Measurements from ENCODE around the gene PFDN1.

PFDN1 gene

DNA sequence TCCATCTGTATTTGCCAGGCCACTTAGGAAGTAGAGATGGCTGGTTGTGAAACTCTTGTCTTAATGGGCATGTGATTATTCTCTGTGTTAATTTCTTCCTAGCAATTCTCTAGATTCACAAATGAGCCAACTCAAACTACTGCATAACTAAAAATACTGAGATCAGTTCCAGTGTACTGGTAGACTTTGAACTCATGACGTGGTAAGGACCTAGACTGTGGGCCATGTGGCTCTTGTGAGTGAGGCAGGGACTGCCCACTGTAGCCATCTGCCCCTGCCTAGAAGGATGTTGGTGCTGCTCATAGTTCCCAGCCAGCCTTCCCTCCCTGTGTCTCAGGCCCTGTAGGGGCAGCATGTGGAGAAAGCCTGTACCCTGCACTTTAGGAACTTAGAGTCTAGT, 80.5 kb downstream of the PFDN1 start:
- H3K27ac ChIP-seq: no peak overlapping the region
- no peak for TF ChIP-seq ZFX (IDR thresholded peaks at IDR 0.05; ENCODE audit: borderline replicate concordance)
- TF ChIP-seq, protein P1, sequence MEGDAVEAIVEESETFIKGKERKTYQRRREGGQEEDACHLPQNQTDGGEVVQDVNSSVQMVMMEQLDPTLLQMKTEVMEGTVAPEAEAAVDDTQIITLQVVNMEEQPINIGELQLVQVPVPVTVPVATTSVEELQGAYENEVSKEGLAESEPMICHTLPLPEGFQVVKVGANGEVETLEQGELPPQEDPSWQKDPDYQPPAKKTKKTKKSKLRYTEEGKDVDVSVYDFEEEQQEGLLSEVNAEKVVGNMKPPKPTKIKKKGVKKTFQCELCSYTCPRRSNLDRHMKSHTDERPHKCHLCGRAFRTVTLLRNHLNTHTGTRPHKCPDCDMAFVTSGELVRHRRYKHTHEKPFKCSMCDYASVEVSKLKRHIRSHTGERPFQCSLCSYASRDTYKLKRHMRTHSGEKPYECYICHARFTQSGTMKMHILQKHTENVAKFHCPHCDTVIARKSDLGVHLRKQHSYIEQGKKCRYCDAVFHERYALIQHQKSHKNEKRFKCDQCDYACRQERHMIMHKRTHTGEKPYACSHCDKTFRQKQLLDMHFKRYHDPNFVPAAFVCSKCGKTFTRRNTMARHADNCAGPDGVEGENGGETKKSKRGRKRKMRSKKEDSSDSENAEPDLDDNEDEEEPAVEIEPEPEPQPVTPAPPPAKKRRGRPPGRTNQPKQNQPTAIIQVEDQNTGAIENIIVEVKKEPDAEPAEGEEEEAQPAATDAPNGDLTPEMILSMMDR (IDR thresholded peaks at IDR 0.05): no peak

DNA sequence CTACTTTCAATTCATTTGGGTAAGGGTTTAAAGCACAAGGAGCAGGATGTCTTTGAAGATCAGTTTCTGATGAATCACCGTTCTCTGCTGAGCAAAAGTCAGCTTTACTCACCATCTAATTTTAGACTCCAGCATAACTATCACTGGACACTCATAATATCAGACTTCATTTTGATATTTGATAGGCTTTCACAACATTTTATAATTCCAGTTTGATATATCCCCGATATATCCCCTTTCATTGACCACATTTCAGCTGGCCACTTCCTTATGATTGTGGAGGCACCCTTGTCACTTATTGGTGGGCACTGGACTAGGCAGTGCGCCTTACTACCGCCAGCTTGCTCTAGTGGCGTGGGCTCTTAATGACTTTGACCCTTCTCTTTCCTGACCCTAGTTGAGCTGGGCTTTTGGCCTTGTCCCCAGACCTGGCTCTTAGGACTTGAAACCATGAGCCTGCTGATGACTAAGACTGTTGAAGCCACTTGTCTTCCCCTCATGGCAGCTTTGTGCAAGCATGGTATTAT, 81.1 kb downstream of the PFDN1 start:
- H3K27ac ChIP-seq: no peak overlapping the region
- TF ChIP-seq, protein P1 (IDR thresholded peaks at IDR 0.05): no peak
- TF ChIP-seq ZFX (IDR thresholded peaks at IDR 0.05; ENCODE audit: borderline replicate concordance): no peak

- TF ChIP-seq ZFX (IDR thresholded peaks at IDR 0.05; ENCODE audit: borderline replicate concordance): no peak
- TF ChIP-seq, protein P1 (IDR thresholded peaks at IDR 0.05): no peak
- no peak overlapping the region for H3K27ac ChIP-seq
These were observed 82.2 kb downstream of the PFDN1 start for GRCh38 chr5:140220698-140221064.

- H3K27ac ChIP-seq: peak overlapping the region; percentile 56
- no peak for TF ChIP-seq ZFX (IDR thresholded peaks at IDR 0.05; ENCODE audit: borderline replicate concordance)
These were observed 82.7 kb downstream of the PFDN1 start for GRCh38 chr5:140220032-140220697.

GRCh38 chr5:140219068-140219991, 83.6 kb downstream of the PFDN1 start:
- no peak for TF ChIP-seq ZFX (IDR thresholded peaks at IDR 0.05; ENCODE audit: borderline replicate concordance)
- TF ChIP-seq, protein P1 (IDR thresholded peaks at IDR 0.05): no peak
- peak overlapping the region; percentile 56 for H3K27ac ChIP-seq

DNA sequence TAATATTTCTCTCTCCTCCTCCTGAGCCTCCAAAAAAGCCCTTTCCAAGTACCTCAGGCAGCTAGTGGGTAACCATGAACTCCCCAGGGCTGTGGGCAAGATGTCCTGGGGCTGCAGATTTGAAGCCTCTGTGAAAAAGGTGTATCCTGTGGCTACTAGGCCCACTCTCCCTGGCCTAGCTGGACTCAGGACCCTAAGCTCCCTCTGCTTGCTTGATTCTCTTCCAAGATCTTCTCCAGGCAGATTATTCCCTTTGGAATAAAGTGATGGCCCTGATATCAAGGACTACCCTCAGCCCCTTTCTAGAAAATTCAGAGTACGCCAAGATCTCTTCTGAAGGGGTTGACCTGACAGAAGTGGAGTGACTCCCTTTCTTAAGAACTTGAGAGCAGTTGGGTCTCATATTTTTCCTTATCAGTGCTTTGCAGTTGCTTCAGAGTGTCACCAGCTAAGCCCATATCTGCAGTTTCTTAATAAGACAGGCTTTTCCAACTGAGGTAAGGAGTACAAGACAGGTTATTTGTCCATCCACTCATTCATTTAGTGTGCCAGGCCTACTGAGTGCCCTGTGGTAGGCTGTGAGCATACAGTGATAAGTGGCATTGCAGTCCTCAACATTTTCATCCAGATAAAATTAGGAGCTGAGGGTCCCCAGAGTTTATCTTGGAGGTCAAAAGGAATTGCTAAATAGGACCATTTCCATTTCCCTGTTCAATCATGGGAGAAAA, 85.4 kb downstream of the PFDN1 start:
- H3K27ac ChIP-seq: no peak overlapping the region
- TF ChIP-seq, protein P1 (IDR thresholded peaks at IDR 0.05): no peak
- no peak for TF ChIP-seq ZFX (IDR thresholded peaks at IDR 0.05; ENCODE audit: borderline replicate concordance)

GRCh38 chr5:140216478-140217074, 86.3 kb downstream of the PFDN1 start:
- H3K27ac ChIP-seq: no peak overlapping the region
- no peak for TF ChIP-seq ZFX (IDR thresholded peaks at IDR 0.05; ENCODE audit: borderline replicate concordance)
- TF ChIP-seq, protein P1 (IDR thresholded peaks at IDR 0.05): no peak
